SK-N-SH (cell line): ENCODE measurements around the gene P2RY14. TPM values are rescaled to one million over a fixed set of nuclear protein-coding genes. Genes with fewer than 3 reads are reported as not detected.
A peak's percentile ranks its signal among the peaks of the same experiment; 100 is the strongest.

Experiments
- CTCF ChIA-PET: fragments of 300-600, 350-600 bp; formaldehyde crosslinking; extraction: SDS; loops from one replicate; lab custom pipeline; 2021; lab: Yijun Ruan, JAX
- POLR2A ChIA-PET: fragments of 350-600 bp; sonication (Branson Sonifier 250); formaldehyde crosslinking; extraction: SDS; loops from one replicate; lab custom pipeline; 2020; ENCODE audit warnings: antibody characterized with exemption, inconsistent platforms; lab: Yijun Ruan, JAX
- DNase-seq: peaks from one replicate; pipeline ENCODE4 v3.0.0; 2012
- H2AFZ ChIP-seq: fragments of 200-600 bp; sonication (generic); 2 replicates; pipeline ENCODE4 v1.8.1; 2016; ENCODE audit warnings: antibody characterized with exemption, mild to moderate bottlenecking, low read depth
- H3F3A ChIP-seq: fragments of 200-600 bp; sonication (generic); replicated peaks from 2 replicates; pipeline ENCODE3; 2016; ENCODE audit warnings: antibody characterized with exemption, mild to moderate bottlenecking; ENCODE audit not compliant: insufficient read depth
- H3K27ac ChIP-seq, 2 experiments: fragments of 200-500 bp in 1 of 2; fragments of 200-600 bp in 1 of 2; sonication (Bioruptor generic) in 1 of 2; sonication (generic), shearing (Covaris generic) in 1 of 2; 2 replicates each; pipeline versions ENCODE4 v1.5.1 to v1.6.1; 2014 to 2016; ENCODE audit warnings: low read depth in 2 of 2, inconsistent platforms in 1 of 2, low read length in 1 of 2, mild to moderate bottlenecking in 1 of 2, mixed read lengths in 1 of 2
- H3K27me3 ChIP-seq: fragments of 200-600 bp; sonication (generic), shearing (Covaris generic); 2 replicates; pipeline ENCODE4 v1.6.1; 2016; ENCODE audit warnings: mixed run types; ENCODE audit not compliant: insufficient read depth
- H3K36me3 ChIP-seq, 2 experiments: fragments of 200-500 bp in 1 of 2; fragments of 200-600 bp in 1 of 2; sonication (Bioruptor generic) in 1 of 2; sonication (generic) in 1 of 2; replicated peaks in 1 of 2; 2 replicates each; pipeline versions ENCODE3 to v1.5.1; 2014 to 2016; ENCODE audit warnings: low read length in 1 of 2, mild to moderate bottlenecking in 1 of 2; ENCODE audit not compliant: insufficient read depth in 2 of 2, control insufficient read depth in 1 of 2
- H3K4me1 ChIP-seq, 2 experiments: fragments of 200-500 bp in 1 of 2; fragments of 200-600 bp in 1 of 2; sonication (Bioruptor generic) in 1 of 2; sonication (generic), shearing (Covaris generic) in 1 of 2; 2 replicates each; pipeline versions ENCODE4 v1.5.1 to v1.6.1; 2014 to 2016; ENCODE audit warnings: low read depth in 1 of 2, low read length in 1 of 2, mixed run types in 1 of 2; ENCODE audit not compliant: insufficient read depth in 2 of 2, control insufficient read depth in 1 of 2
- H3K4me2 ChIP-seq: fragments of 200-600 bp; sonication (generic), shearing (Covaris generic); 2 replicates; pipeline ENCODE4 v1.6.1; 2017; ENCODE audit warnings: mixed run types
- H3K4me3 ChIP-seq, 2 experiments: fragments of 200-500 bp in 1 of 2; fragments of 200-600 bp in 1 of 2; sonication (Bioruptor generic) in 1 of 2; sonication (generic), shearing (Covaris generic) in 1 of 2; 2 replicates each; pipeline versions ENCODE4 v1.5.1 to v1.8.1; 2014 to 2016; ENCODE audit warnings: low read depth in 2 of 2, inconsistent platforms in 1 of 2, low read length in 1 of 2, mild to moderate bottlenecking in 1 of 2, mixed read lengths in 1 of 2, moderate library complexity in 1 of 2
- H3K79me2 ChIP-seq: fragments of 200-600 bp; sonication (generic); 2 replicates; pipeline ENCODE4 v1.8.1; 2017; ENCODE audit warnings: mild to moderate bottlenecking; ENCODE audit not compliant: insufficient read depth
- H3K9ac ChIP-seq: fragments of 200-600 bp; sonication (generic); 2 replicates; pipeline ENCODE4 v1.6.1; 2017; ENCODE audit warnings: mixed run types
- H3K9me2 ChIP-seq: fragments of 200-600 bp; sonication (generic); 2 replicates; pipeline ENCODE4 v1.6.1; 2017; ENCODE audit warnings: mixed run types
- H3K9me3 ChIP-seq: fragments of 200-600 bp; sonication (generic); 2 replicates; pipeline ENCODE4 v1.6.1; 2017; ENCODE audit warnings: mixed run types, mild to moderate bottlenecking, moderate library complexity
- H4K20me1 ChIP-seq: fragments of 200-600 bp; sonication (generic); 2 replicates; pipeline ENCODE4 v1.6.1; 2017; ENCODE audit warnings: mild to moderate bottlenecking, mixed run types; ENCODE audit not compliant: insufficient read depth
- CHD2 ChIP-seq: fragments of 150-350 bp; IDR thresholded peaks from 2 replicates; pipeline ENCODE4 v1.6.1; 2018; ENCODE audit warnings: low read length; ENCODE audit not compliant: partially characterized antibody
- FOSL2 ChIP-seq: IDR thresholded peaks from 2 replicates; pipeline ENCODE4 v1.4.0; 2012; ENCODE audit warnings: low read depth, mild to moderate bottlenecking, moderate library complexity, borderline replicate concordance
- FOXJ3 ChIP-seq: sonication (generic); formaldehyde crosslinking; IDR thresholded peaks from 2 replicates; pipeline ENCODE4 v1.5.1; 2020; ENCODE audit warnings: mild to moderate bottlenecking, missing genetic modification reagents
- GABPA ChIP-seq: IDR thresholded peaks from 2 replicates; pipeline ENCODE4 v1.4.0; 2012; ENCODE audit warnings: low read depth, mild to moderate bottlenecking
- GATA2 ChIP-seq: sonication (generic); formaldehyde crosslinking; IDR thresholded peaks from 2 replicates; pipeline ENCODE4 v1.5.0; 2020; ENCODE audit warnings: mild to moderate bottlenecking, missing genetic modification reagents
- MXI1 ChIP-seq: IDR thresholded peaks from 2 replicates; pipeline ENCODE4 v1.6.1; 2012; ENCODE audit warnings: mild to moderate bottlenecking, low read depth, low read length, improper control_type of control experiment
- NFIC ChIP-seq: IDR thresholded peaks from 2 replicates; pipeline ENCODE4 v1.4.0; 2012; ENCODE audit warnings: borderline replicate concordance
- POLR2AphosphoS5 ChIP-seq: IDR thresholded peaks from 2 replicates; pipeline ENCODE4 v1.6.1; 2012; ENCODE audit warnings: low read depth, low read length
- RAD21 ChIP-seq: IDR thresholded peaks from 2 replicates; pipeline ENCODE4 v1.6.1; 2012; ENCODE audit warnings: mild to moderate bottlenecking, low read length
- RCOR1 ChIP-seq: fragments of 150-350 bp; IDR thresholded peaks from 2 replicates; pipeline ENCODE4 v1.6.1; 2017; ENCODE audit warnings: antibody characterized with exemption, low read length
- SIN3A ChIP-seq: IDR thresholded peaks from 2 replicates; pipeline ENCODE4 v1.6.1; 2012; ENCODE audit warnings: low read depth, mild to moderate bottlenecking, low read length, moderate library complexity, borderline replicate concordance
- SMC3 ChIP-seq: IDR thresholded peaks from 2 replicates; pipeline ENCODE4 v1.6.1; 2012; ENCODE audit warnings: low read depth, low read length, improper control_type of control experiment
- TCF12 ChIP-seq: IDR thresholded peaks from 2 replicates; pipeline ENCODE4 v1.4.0; 2012
- YY1 ChIP-seq: IDR thresholded peaks from 2 replicates; pipeline ENCODE4 v1.4.0; 2012; ENCODE audit warnings: low read depth, mild to moderate bottlenecking
- WGBS: methylation state at CpG from one replicate; pipeline ENCODE4 v1.1.6; 2017; ENCODE audit warnings: low lambda C conversion rate; 5-methylcytosine and 5-hydroxymethylcytosine counted together
- polyA plus RNA-seq, 3 experiments: library from polyadenylated mRNA; depleted of rRNA; stranded (reverse); fragments of >200 nt; gene quantifications; 2 replicates each; pipeline ENCODE4 v1.2.3, GENCODE V29; 2012
- TF ChIP-seq, protein P1 (sequence below): fragments of 200-600 bp; sonication (generic); IDR thresholded peaks from 2 replicates; pipeline ENCODE4 v1.6.1; 2017; ENCODE audit warnings: antibody characterized with exemption, mild to moderate bottlenecking, moderate library complexity
- TF ChIP-seq, protein P2 (sequence below): fragments of 150-350 bp; IDR thresholded peaks from 2 replicates; pipeline ENCODE4 v1.6.1; 2017; ENCODE audit warnings: antibody characterized with exemption, low read length, low read depth, borderline replicate concordance
- TF ChIP-seq, protein P3 (sequence below): IDR thresholded peaks from 2 replicates; pipeline ENCODE4 v1.4.0; 2012; ENCODE audit warnings: low read depth, borderline replicate concordance

The P2RY14 gene
- polyA plus RNA-seq, 1 of the 3 experiments (the other 2 are of a cell fraction): not detected

DNA sequence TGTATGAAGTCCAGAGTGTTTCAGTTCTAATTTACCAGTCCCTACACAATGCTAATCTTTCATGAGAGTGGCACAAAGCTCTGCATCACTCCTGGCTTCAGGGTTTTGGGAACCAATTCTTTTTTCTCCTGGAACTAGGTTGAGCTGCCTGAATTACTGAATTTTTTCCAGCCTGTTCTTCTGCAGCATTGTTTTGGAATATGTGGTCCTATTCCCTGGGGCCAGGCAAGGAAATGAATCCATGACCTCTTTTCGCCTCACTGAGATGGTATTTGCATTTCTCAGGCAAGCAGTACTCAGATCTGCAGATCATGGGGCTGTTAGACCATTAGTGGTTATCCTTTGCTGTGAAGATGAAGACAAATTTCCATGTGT is 49.7 kb downstream of the P2RY14 start (continued):
- TF ChIP-seq GABPA: no peak
- no peak for TF ChIP-seq CHD2
- no peak for TF ChIP-seq RCOR1

DNA sequence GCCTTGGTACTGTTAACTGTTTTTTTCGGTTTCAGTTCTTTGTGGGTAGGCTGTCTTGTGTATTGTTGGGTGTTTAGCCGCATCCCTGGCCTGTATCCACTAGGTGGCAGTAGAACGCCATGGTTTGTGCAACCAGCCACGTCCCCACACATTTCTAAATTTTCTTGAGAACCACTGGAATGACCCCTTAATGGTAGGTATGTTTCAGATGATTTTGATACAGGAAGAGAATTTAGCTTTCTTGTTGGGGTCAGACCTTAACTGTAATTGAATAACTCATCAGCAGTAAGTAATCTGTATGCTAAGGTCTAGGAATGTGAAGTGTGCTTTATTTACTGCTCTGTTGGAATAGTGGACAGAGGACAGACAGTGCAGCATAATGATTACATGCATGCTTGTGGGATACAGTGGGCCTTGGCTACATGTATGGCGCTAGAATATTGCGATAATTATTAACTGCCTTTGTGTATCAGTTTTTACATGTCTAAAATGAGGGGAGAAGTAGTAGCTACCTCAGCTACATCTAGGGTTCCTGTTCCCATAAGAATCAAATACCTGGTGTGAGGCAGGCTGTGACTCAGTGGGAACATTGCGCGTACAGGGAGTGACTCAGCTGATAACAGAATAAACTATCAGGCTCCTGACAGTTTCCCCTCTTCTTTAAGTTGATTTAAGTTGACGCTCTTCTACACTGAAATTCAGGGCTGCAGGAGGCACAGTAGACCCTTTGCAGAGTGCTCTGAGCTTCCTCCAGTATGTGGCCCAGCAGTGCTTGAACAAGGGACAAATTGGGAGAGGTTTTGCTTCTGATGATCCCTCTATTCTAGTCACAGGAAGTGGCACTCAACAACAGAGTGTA is 50.3 kb downstream of the P2RY14 start:
- H2AFZ ChIP-seq: peak overlapping the region; percentile 31; the same call in 1 of the 2 replicates
- no peak overlapping the region for H3K9ac ChIP-seq
- no peaks in the 10 kb centered on the region for H3K9me3 ChIP-seq
- H3F3A ChIP-seq: no peaks in the 10 kb centered on the region
- no peak overlapping the region; the same call in 1 of the 2 replicates for H3K4me2 ChIP-seq
- H3K4me1 ChIP-seq: peaks cover 0 to 3% of the 10 kb centered on the region in 2 experiments; a peak in 2 of 4 replicates
- H3K27ac ChIP-seq: peak overlapping the region in 1 of 2 experiments; percentile 33; a peak in 1 of 4 replicates
- no peaks in the 10 kb centered on the region for H3K79me2 ChIP-seq
- peak; percentile 70 for DNase-seq
- 33% methylated on average over 9 of the region's 9 CpGs for WGBS
- H3K36me3 ChIP-seq: no peaks in the 10 kb centered on the region
- H3K9me2 ChIP-seq: no peaks in the 10 kb centered on the region
- TF ChIP-seq SMC3 (peak; percentile 85), FOXJ3 (no peak), TCF12 (no peak), RAD21 (peak; percentile 93), GABPA (no peak)
- TF ChIP-seq, protein P1, sequence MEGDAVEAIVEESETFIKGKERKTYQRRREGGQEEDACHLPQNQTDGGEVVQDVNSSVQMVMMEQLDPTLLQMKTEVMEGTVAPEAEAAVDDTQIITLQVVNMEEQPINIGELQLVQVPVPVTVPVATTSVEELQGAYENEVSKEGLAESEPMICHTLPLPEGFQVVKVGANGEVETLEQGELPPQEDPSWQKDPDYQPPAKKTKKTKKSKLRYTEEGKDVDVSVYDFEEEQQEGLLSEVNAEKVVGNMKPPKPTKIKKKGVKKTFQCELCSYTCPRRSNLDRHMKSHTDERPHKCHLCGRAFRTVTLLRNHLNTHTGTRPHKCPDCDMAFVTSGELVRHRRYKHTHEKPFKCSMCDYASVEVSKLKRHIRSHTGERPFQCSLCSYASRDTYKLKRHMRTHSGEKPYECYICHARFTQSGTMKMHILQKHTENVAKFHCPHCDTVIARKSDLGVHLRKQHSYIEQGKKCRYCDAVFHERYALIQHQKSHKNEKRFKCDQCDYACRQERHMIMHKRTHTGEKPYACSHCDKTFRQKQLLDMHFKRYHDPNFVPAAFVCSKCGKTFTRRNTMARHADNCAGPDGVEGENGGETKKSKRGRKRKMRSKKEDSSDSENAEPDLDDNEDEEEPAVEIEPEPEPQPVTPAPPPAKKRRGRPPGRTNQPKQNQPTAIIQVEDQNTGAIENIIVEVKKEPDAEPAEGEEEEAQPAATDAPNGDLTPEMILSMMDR: peak; percentile 96
- ChIA-PET CTCF (interaction anchor here (0.5 to 7.4 kb wide), 33 partner anchors 10 to 610 kb away, joined by 3 to 63 read pairs (median 6); partner anchors contain the start of gene P2RY14), POLR2A (no interaction called here)
- H3K4me3 ChIP-seq: no peak overlapping the region; a peak in 1 of 4 replicates
- no peaks in the 10 kb centered on the region for H4K20me1 ChIP-seq
- H3K27me3 ChIP-seq: no peaks in the 10 kb centered on the region

DNA sequence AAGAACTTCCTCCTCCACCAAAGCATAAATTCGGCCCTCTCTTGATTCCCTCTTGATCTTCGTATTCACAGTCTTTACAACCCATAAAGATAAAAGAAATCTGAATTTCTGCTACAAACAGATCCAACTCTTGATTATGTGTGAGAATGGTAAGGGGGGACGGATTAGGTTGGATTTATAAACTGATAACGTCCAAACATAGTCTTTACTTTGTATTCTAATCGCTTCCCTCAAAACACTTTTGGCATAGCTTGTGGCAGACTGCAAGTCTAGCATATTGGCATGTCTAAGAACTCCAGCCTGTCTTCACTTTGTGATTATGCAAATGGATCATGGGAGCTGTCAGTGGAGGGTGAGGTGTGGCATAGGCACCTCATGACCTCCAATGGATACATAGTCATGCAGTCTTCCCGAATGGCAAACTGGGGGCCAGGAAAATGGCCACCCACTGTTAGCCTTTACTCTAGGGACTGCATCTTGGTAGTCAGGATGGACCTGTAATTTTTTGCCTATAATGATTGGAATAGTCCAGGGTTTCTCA is 51.0 kb downstream of the P2RY14 start:
- POLR2A ChIA-PET: no interaction called here
- TF ChIP-seq, protein P2, sequence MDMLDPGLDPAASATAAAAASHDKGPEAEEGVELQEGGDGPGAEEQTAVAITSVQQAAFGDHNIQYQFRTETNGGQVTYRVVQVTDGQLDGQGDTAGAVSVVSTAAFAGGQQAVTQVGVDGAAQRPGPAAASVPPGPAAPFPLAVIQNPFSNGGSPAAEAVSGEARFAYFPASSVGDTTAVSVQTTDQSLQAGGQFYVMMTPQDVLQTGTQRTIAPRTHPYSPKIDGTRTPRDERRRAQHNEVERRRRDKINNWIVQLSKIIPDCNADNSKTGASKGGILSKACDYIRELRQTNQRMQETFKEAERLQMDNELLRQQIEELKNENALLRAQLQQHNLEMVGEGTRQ: no peak
- TF ChIP-seq SIN3A: no peak
- no peak for TF ChIP-seq YY1
- no peak for TF ChIP-seq POLR2AphosphoS5
- TF ChIP-seq MXI1: no peak
- TF ChIP-seq FOSL2: no peak
- no peak for TF ChIP-seq CHD2
- no peak for TF ChIP-seq RCOR1
- TF ChIP-seq, protein P3, sequence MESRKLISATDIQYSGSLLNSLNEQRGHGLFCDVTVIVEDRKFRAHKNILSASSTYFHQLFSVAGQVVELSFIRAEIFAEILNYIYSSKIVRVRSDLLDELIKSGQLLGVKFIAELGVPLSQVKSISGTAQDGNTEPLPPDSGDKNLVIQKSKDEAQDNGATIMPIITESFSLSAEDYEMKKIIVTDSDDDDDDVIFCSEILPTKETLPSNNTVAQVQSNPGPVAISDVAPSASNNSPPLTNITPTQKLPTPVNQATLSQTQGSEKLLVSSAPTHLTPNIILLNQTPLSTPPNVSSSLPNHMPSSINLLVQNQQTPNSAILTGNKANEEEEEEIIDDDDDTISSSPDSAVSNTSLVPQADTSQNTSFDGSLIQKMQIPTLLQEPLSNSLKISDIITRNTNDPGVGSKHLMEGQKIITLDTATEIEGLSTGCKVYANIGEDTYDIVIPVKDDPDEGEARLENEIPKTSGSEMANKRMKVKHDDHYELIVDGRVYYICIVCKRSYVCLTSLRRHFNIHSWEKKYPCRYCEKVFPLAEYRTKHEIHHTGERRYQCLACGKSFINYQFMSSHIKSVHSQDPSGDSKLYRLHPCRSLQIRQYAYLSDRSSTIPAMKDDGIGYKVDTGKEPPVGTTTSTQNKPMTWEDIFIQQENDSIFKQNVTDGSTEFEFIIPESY: no peak
- no peak for TF ChIP-seq GATA2 (CRISPR knock-in tag)
- TF ChIP-seq FOXJ3: no peak
- TF ChIP-seq RAD21: no peak
- TF ChIP-seq NFIC: no peak

More for the DNA sequence above, 51.0 kb downstream of the P2RY14 start:
- H3K27ac ChIP-seq: 0 out of 4 replicates have a peak overlapping the region, but pooled peaks of 1 of the 2 experiments have one; percentile 14
- H3F3A ChIP-seq: no peaks in the 10 kb centered on the region
- H3K4me1 ChIP-seq: peaks cover 0 to 3% of the 10 kb centered on the region in 2 experiments; a peak in 2 of 4 replicates
- H3K9me2 ChIP-seq: no peaks in the 10 kb centered on the region
- no peaks in the 10 kb centered on the region for H3K36me3 ChIP-seq
- H4K20me1 ChIP-seq: no peaks in the 10 kb centered on the region
- no peaks in the 10 kb centered on the region for H3K9me3 ChIP-seq
- H3K4me2 ChIP-seq: no peak overlapping the region; the same call in 1 of the 2 replicates
- no peak overlapping the region for H3K9ac ChIP-seq
- no peaks in the 10 kb centered on the region for H3K27me3 ChIP-seq
- no peak overlapping the region; a peak in 1 of 4 replicates for H3K4me3 ChIP-seq
- H2AFZ ChIP-seq: peak overlapping the region; percentile 31; the same call in 1 of the 2 replicates
- DNase-seq: no peak
- H3K79me2 ChIP-seq: no peaks in the 10 kb centered on the region
- CTCF ChIA-PET: interaction anchor here (0.7 to 7.4 kb wide), 21 partner anchors 10 to 611 kb away, joined by 3 to 63 read pairs (median 10); partner anchors contain the start of gene P2RY14
- WGBS: 70% methylated on average over 6 of the region's 6 CpGs
